A204.1 (cell line): ENCODE results near the gene MACO1.

ENCODE experiments used
- FAIRE-seq: peaks from 2 replicates; lab custom pipeline; 2012; peaks lifted over from hg19 to GRCh38; lab: Jason Lieb, UNC

Gene MACO1

DNA sequence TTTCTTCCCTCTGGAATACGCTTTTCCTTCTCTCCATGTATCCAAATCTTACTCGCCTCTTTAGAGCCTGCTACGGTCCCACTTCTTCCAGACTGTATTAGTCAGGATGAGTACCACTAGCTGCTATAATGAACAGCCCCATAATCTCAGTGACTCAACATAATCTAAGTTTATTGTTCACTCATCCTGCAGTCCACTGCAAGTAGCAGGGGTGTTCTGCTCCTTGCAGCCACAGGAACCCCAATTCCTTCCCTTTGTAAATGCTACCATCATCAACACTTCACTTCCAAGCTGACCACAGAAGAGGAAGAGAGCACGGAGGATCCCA lies 94.6 kb downstream of the MACO1 start:
- no peak for FAIRE-seq

DNA sequence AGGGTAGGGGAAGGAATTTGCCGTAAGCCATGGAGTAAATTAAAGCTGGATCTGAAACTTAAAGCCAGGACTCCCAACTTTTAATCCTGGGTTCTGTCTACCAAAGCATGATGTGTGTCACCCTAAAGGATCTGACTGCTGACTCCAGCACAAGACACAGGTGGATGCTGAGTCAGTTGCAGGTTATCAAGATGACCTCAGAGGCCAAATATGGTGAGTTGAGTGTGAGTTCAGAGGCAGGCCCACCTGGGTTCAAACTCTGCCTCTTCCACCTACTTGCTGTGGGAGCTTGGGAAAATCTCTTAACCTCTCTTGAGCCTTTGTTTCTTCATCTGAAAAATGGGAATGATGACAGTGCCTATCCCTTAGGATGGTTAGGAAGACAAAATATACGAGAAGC lies 96.1 kb downstream of the MACO1 start:
- no peak for FAIRE-seq

GRCh38 chr1:25527226-25527846 lies 96.6 kb downstream of the MACO1 start:
- no peak for FAIRE-seq

DNA sequence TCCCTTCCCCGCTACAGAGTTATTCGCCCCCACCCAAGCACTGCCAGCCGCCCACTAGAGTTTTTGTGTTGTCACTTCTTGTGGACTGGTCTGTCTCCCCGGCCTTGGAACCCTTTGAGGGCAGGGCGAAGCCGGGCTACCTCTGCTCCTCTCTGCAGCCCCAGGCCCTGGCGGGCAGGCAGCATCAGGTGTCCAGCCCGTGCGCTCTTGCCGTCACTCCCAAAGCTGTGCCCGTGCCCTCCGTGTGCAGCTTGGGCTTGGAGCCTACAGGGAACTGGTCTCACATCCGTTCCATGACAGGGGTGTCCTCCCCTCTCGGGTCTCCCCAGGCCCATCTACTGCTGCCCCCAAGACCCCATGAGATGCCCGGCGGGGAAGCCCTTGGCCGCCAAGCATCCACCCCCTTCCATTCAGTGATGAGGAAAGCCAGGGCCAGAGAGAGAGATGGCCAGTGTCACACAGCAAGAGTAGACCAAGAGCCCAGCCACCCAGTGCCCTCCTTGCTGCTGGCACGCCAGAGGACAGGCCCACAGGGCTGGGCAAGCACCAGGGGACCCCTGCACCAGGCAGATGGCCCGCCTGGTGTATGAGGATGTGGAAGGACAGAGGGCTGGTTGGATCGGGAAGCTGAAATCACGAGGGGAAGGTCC lies 97.4 kb downstream of the MACO1 start:
- FAIRE-seq: no peak

- no peak for FAIRE-seq
These were observed 98.3 kb downstream of the MACO1 start for GRCh38 chr1:25528881-25529517.

DNA sequence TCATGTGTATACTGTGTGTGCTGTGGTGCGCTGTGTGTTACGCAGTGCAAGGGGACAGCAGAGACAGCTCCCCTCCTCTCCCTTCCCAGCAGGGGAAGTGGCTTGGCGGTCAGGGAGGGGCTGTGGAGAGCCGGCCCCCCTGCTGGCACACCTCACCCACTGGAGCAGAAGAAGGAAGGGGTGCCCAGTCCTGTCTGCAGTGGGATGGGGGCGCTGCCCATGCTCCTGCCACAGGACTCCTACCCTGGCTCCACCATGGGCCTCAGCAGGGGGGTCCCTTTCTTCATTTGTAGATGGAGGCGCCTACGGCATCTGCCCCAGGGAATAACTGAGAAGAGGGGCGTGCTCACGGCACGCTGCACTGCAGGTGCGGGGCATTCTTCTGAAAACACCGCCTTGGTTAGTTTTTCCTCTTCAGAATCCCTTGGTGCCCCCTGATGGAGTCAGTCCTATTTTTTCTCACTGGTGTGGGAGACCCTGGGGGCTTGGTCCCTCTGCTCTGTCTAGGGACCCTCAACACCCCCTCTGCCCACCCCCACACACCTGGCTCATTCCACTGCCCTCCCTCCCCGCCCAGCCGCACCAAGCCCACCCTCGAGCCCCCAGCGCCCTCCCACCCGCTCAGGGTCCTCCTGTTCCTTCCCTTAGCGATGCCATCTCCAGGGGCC lies 99.0 kb downstream of the MACO1 start:
- no peak for FAIRE-seq

GRCh38 chr1:25530186-25531081 lies 99.7 kb downstream of the MACO1 start:
- FAIRE-seq: no peak

GRCh38 chr1:25531082-25531461 lies 100.4 kb downstream of the MACO1 start:
- no peak for FAIRE-seq

GRCh38 chr1:25532970-25533369 lies 102.3 kb downstream of the MACO1 start:
- no peak for FAIRE-seq

GRCh38 chr1:25533775-25534409 lies 103.2 kb downstream of the MACO1 start:
- no peak for FAIRE-seq

- FAIRE-seq: no peak
These were observed 103.7 kb downstream of the MACO1 start for GRCh38 chr1:25534410-25534788.

GRCh38 chr1:25536124-25536523 lies 105.4 kb downstream of the MACO1 start:
- FAIRE-seq: no peak

DNA sequence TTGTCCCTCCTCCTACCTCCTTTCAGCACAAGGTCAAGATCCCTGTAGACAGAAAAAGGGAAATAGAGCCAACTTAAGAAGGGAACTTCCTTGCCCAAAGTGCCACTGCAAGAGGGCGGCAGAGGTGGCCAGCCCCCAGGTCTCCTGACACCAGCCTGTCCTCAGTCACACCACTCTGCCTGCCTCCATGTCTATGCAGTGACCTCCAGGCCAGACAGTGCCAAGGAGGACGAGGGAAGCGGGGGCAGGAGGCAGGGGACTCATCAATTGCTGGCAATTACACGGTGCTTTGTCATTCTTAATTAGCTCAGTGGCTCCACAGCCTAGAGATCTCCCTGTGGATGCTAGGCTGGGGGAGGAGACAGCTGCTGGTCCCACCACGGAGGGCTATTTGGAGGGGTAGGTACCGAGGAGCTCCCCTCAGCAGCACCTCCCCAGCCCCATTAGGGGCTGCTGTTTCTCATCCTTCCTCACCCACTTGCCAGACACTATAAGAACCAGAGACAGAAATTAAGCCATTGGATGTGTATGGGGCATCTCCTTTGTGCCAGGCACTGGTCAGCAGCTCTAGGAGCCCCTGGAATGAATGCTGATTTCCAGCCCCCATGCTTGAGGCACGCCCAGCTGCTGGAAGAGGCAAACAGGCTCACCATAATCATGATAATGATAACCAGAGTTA lies 106.6 kb downstream of the MACO1 start:
- no peak for FAIRE-seq

DNA sequence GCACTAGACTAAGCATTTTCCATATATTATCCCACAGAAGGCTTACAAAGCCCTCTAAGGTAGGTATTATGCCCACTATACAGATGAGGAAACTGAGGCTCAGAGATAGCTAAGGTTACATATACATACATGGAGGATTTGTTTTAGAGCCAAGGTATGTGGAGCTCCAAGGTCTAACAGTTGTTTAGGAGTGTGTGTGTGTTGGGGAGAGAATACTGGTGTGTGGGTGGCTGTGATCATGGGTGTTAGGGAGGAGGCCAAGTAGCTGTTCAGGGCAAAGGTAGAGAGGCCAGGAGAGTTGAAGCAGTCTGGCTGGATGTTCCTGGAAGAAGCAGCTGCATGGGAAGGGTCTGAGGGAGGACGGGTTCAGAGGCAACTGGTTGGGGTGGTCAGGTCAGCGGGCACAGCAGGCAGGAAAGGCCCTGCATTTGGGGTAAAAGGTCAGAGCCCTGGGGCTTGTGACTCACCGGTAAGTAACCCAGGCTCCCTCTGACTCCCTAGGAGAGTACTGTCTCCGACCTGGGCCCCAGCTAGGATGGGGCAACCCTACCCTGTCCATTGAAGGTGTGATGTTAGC lies 107.6 kb downstream of the MACO1 start:
- FAIRE-seq: no peak

DNA sequence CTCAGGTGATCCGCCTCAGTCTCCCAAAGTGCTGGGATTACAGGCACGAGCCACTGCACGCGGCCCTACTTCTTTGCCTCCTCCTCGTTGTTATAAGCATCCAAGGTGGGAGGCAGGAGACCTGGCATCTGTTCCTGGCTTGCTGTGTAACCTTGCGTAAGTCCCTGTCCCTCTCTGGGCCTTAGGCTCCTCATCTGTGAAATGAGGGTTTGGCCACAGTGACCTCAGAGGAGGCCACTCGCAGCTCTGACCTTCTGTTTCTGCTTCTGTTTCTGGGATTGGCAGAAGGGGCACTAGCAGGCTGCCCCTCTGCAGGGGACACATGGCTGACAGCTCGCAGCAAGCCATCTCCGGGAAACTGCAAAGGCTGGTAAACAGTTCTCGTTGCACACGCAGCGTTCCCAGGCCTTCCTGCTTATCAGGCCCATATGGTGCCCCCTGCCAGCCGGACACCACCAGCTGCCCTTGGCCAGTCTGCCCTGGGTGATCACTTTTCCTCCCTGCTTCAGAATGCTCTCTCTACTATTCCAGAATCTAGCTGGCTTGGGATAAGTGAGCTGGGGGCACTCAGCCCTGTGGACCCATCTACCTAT lies 110.1 kb downstream of the MACO1 start:
- no peak for FAIRE-seq

DNA sequence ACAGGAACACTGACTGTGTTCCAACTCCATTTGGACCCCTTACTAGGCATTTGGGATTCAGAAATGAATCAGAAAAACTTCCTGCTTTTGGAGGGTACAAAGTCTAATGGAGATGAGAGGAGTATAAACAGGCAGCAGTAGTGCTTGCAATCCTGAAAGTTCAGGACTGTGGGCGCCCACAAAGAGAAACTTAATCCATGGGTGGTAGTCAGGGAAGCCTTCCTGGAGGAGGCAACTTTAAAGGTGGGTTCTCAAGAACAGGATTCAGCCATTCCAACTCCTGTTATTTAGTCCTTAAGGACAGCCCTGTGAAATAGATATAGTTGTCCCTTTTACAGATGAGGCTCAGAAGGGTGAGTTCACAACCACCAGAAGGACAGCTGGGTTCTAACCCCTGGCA lies 110.7 kb downstream of the MACO1 start:
- no peak for FAIRE-seq

DNA sequence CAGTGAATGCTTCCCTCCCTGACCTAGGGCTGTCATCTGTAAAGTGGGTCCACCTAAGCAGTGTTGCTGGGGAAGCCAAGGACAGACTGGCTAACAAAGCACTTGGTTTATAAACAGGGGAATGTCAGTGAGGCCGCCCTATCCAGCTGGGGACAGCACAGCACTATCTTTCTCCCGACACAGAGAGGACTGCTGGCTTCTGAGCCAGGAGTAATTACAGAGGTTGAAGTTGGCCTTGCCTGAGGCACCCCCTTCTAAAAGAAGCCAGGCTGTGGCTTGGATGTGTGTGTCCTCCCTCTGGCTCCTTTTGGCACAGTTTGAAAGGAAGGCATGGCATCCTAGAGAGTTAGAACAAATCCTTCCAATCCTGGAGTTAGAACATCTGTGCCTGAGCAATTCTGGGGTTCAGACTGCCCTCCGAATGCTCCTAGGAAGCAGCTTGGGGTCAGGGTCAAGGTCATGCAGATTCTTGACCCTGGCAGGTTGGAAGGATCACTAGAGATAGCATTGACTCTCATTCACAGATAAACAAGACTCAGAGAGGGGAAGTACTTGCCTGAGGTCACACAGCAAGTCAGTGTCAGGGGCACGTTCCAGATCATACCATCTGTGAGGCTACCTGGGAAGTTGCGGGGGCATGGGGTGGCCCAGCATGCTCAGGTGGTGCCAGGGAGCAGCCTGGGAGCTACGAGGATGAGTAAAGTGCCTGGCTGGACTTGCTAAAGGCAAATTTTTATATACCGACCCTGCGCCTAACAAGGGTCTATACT lies 111.4 kb downstream of the MACO1 start:
- FAIRE-seq: no peak

DNA sequence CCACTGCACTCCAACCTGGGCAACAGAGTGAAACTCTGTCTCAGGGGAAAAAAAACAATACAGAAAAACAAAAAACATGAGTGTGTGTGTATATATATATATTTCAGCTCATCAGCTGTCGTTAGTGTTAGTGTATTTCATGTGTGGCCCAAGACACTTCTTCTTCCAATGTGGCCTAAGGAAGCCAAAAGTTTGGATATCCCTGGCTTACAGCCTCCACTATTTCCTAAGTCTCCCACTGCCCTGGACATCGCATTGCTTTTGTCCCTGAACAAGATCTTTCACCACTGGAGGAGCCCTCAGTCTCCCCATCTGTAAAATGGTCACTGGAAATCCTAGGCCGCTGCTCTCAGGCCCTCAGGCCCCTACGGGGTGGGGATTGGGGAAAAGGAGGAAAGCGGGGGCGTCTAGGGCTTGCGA lies 112.3 kb downstream of the MACO1 start:
- no peak for FAIRE-seq

GRCh38 chr1:25543425-25544242 lies 112.9 kb downstream of the MACO1 start, which contains the start of gene LDLRAP1:
LDLRAP1 (plus strand) TSS chr1:25543606; CDS start chr1:25543699, 93 bp downstream.
- no peak for FAIRE-seq
